Tibial nerve (tissue), 4 donors: ENCODE measurements around the gene RWDD3. TPM values are rescaled to one million over a fixed set of nuclear protein-coding genes. Genes with fewer than 3 reads are reported as not detected.

Experiments
- DNase-seq, 2 donors: peaks; one replicate each; pipeline ENCODE4 v3.0.0-alpha.2; 2019; ENCODE audit warnings: low spot score in 2 of 2
- H3K27ac ChIP-seq, 4 donors: fragments of 200-600 bp; sonication (generic) in 3 of 4; one replicate each; pipeline ENCODE4 v1.5.1; 2017 to 2019; ENCODE audit warnings: mild to moderate bottlenecking in 1 of 4
- H3K27me3 ChIP-seq, 2 donors: fragments of 200-600 bp; sonication (generic) in 1 of 2; one replicate each; pipeline versions ENCODE4 v1.5.1 to v1.6.0; 2017 to 2019
- H3K36me3 ChIP-seq, 3 donors: fragments of 200-600 bp; sonication (generic); one replicate each; pipeline ENCODE4 v1.5.1; 2018 to 2019
- H3K4me1 ChIP-seq, 4 donors: fragments of 200-600 bp; sonication (generic) in 3 of 4; one replicate each; pipeline ENCODE4 v1.5.1; 2017 to 2019
- H3K4me3 ChIP-seq, 4 donors: fragments of 200-600 bp; sonication (generic) in 3 of 4; one replicate each; pipeline ENCODE4 v1.5.1; 2017 to 2019; ENCODE audit warnings: mild to moderate bottlenecking in 1 of 4, moderate library complexity in 1 of 4
- H3K9me3 ChIP-seq, 4 donors: fragments of 200-600 bp; sonication (generic) in 3 of 4; one replicate each; pipeline ENCODE4 v1.5.1; 2017 to 2019
- CTCF ChIP-seq, 5 experiments: fragments of 200-600 bp in 3 of 5; fragments of 450-650 bp in 2 of 5; sonication (generic) in 3 of 5; IDR thresholded peaks; one replicate each; pipeline ENCODE4 v1.5.1; 2016 to 2019; ENCODE audit warnings: antibody characterized with exemption in 5 of 5, mild to moderate bottlenecking in 3 of 5, moderate library complexity in 2 of 5
- EP300 ChIP-seq, 2 donors: sonication (generic); formaldehyde crosslinking; IDR thresholded peaks; one replicate each; pipeline ENCODE4 v1.6.1; 2017; ENCODE audit warnings: antibody characterized with exemption in 2 of 2, mild to moderate bottlenecking in 1 of 2
- POLR2A ChIP-seq, 2 donors: fragments of 450-650 bp; IDR thresholded peaks; one replicate each; pipeline ENCODE4 v1.6.1; 2017; ENCODE audit warnings: antibody characterized with exemption in 2 of 2, mild to moderate bottlenecking in 2 of 2, moderate library complexity in 2 of 2
- WGBS, 2 donors: methylation state at CpG; one replicate each; pipeline ENCODE4 v1.1.5; 2018; 5-methylcytosine and 5-hydroxymethylcytosine counted together
- total RNA-seq, 4 donors: library from RNA; depleted of rRNA; stranded (reverse); fragments of >200 nt; gene quantifications; one replicate each; pipeline ENCODE4 v1.1.0, GENCODE V29; 2016

Gene RWDD3
- total RNA-seq, 4 donors from 2014 or later, result 8.4 to 20.5 (median 15.4) TPM

- WGBS, 2 donors, result 64 to 94% methylated on average over 3 of the region's 3 CpGs
- peaks cover 0 to 12% (median 0%) of the 10 kb centered on the region in 4 donors for H3K9me3 ChIP-seq
- no peaks in the 10 kb centered on the region for H3K27me3 ChIP-seq
- TF ChIP-seq CTCF (IDR thresholded peaks at IDR 0.05), result no peak
- TF ChIP-seq POLR2A (IDR thresholded peaks at IDR 0.05), result no peak
- TF ChIP-seq EP300 (IDR thresholded peaks at IDR 0.05), result no peak
- H3K27ac ChIP-seq, result no peak overlapping the region
- DNase-seq, result no peak
- H3K36me3 ChIP-seq, result no peaks in the 10 kb centered on the region
- H3K4me1 ChIP-seq, result no peaks in the 10 kb centered on the region
- H3K4me3 ChIP-seq, result no peak overlapping the region
Observed at GRCh38 chr1:95208876-95209275, 25.1 kb upstream of the RWDD3 start.

- no peak overlapping the region for H3K4me3 ChIP-seq
- peaks cover 0 to 12% (median 0%) of the 10 kb centered on the region in 4 donors for H3K9me3 ChIP-seq
- no peak overlapping the region for H3K27ac ChIP-seq
- TF ChIP-seq CTCF (IDR thresholded peaks at IDR 0.05) (no peak), POLR2A (IDR thresholded peaks at IDR 0.05) (no peak), EP300 (IDR thresholded peaks at IDR 0.05) (no peak)
- H3K4me1 ChIP-seq, result no peaks in the 10 kb centered on the region
- no peak for DNase-seq
- H3K27me3 ChIP-seq, result no peaks in the 10 kb centered on the region
- no peaks in the 10 kb centered on the region for H3K36me3 ChIP-seq
Observed at GRCh38 chr1:95209291-95209690, 24.7 kb upstream of the RWDD3 start.

- no peaks in the 10 kb centered on the region for H3K27me3 ChIP-seq
- H3K27ac ChIP-seq, result no peak overlapping the region
- H3K4me1 ChIP-seq, result no peaks in the 10 kb centered on the region
- TF ChIP-seq CTCF (IDR thresholded peaks at IDR 0.05), result no peak
- no peak for TF ChIP-seq POLR2A (IDR thresholded peaks at IDR 0.05)
- no peak for TF ChIP-seq EP300 (IDR thresholded peaks at IDR 0.05)
- no peak for DNase-seq
- H3K9me3 ChIP-seq, result peaks cover 0 to 11% (median 0%) of the 10 kb centered on the region in 4 donors
- 94 to 97% methylated on average over 13 of the region's 14 CpGs for WGBS, 2 donors
- H3K36me3 ChIP-seq, result no peaks in the 10 kb centered on the region
- H3K4me3 ChIP-seq, result no peak overlapping the region
Observed at GRCh38 chr1:95216292-95216990, 17.6 kb upstream of the RWDD3 start.

- DNase-seq, result no peak
- TF ChIP-seq EP300 (IDR thresholded peaks at IDR 0.05), result no peak
- no peak for TF ChIP-seq CTCF (IDR thresholded peaks at IDR 0.05)
- no peak for TF ChIP-seq POLR2A (IDR thresholded peaks at IDR 0.05)
- H3K27ac ChIP-seq, result no peak overlapping the region
- H3K4me1 ChIP-seq, result no peaks in the 10 kb centered on the region
- no peak overlapping the region for H3K4me3 ChIP-seq
- H3K36me3 ChIP-seq, result no peaks in the 10 kb centered on the region
- peaks cover 0 to 3% (median 0%) of the 10 kb centered on the region in 4 donors for H3K9me3 ChIP-seq
- H3K27me3 ChIP-seq, result no peaks in the 10 kb centered on the region
- WGBS, 2 donors, result 87 to 91% methylated on average over 1 of the region's 1 CpG
Observed at GRCh38 chr1:95217371-95217770, 16.6 kb upstream of the RWDD3 start.

- DNase-seq, result no peak
- Histone ChIP-seq H3K4me3 (no peak overlapping the region), H3K27me3 (no peaks in the 10 kb centered on the region), H3K36me3 (no peaks in the 10 kb centered on the region), H3K27ac (no peak overlapping the region), H3K4me1 (peaks cover 0 to 7% (median 0%) of the 10 kb centered on the region in 4 donors), H3K9me3 (peaks cover 0 to 3% (median 0%) of the 10 kb centered on the region in 4 donors)
- no peak for TF ChIP-seq EP300 (IDR thresholded peaks at IDR 0.05)
- no peak for TF ChIP-seq CTCF (IDR thresholded peaks at IDR 0.05)
- no peak for TF ChIP-seq POLR2A (IDR thresholded peaks at IDR 0.05)
- 93 to 96% methylated on average over 4 of the region's 4 CpGs for WGBS, 2 donors
Observed at GRCh38 chr1:95219407-95219806, 14.6 kb upstream of the RWDD3 start.
